ENCODE measurements around the gene LTB4R2.

DNA sequence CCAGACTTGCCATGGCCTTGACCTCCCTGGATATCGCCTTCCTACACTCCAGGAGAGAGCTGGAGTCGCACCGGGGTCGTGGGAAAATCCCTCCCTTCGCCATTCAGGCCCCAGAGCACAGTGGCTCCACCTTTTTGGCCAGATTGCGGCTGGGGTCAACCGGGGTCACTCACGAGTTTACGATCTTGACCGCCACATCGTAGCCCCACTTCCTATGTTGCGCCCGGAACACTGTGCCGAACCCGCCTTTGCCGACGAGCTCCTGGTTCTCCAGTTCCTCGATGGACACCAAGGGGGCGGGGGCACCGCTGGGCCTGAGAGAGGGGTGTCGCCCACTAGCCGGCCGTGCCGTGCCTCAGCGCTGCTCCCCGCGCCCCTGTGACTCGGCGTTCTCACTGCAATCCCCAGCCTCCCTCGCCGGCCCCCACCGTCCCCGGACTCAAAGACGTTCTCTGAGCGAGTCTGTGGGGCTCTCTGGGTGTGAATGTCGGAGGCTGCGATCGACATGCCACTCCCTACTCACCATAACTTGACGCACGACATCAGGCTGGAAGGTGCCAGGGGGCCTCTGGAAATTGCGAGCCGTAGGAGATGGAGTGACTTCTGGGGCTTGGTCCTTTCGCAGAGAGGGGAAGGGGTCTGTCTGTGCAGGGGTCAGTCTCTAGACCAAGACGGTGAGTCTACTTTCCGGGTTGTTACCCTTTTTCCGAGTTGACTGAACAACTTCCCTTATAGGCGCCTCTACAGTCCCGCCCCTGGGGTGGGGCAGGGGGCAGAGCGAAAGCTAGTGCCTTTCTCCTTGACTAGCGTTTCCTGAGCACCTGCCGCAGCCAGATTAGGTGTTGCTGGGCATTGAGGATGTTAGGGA is 29.6 kb downstream of the LTB4R2 start, which contains the start of gene RIPK3:
- TF ChIP-seq, protein P1, sequence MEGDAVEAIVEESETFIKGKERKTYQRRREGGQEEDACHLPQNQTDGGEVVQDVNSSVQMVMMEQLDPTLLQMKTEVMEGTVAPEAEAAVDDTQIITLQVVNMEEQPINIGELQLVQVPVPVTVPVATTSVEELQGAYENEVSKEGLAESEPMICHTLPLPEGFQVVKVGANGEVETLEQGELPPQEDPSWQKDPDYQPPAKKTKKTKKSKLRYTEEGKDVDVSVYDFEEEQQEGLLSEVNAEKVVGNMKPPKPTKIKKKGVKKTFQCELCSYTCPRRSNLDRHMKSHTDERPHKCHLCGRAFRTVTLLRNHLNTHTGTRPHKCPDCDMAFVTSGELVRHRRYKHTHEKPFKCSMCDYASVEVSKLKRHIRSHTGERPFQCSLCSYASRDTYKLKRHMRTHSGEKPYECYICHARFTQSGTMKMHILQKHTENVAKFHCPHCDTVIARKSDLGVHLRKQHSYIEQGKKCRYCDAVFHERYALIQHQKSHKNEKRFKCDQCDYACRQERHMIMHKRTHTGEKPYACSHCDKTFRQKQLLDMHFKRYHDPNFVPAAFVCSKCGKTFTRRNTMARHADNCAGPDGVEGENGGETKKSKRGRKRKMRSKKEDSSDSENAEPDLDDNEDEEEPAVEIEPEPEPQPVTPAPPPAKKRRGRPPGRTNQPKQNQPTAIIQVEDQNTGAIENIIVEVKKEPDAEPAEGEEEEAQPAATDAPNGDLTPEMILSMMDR (IDR thresholded peaks at IDR 0.05) = no peak
- TF ChIP-seq EZH2 (IDR thresholded peaks at IDR 0.05; ENCODE audit: borderline replicate concordance, insufficient read depth, low read depth, low read length, poor library complexity, severe bottlenecking) = no peak

All from B cell (primary cell).